Right lobe of liver (tissue), 6 donors: ENCODE measurements around the gene AR. TPM values are rescaled to one million over a fixed set of nuclear protein-coding genes. Genes with fewer than 3 reads are reported as not detected.

ENCODE experiments used
- ATAC-seq, 4 donors: fragments of 200-7000 bp; cut with Tn5 transposase; one replicate each; pipeline ENCODE4 v1.9.1; 2020; ENCODE audit warnings: mild to moderate bottlenecking in 4 of 4, moderate library complexity in 4 of 4
- DNase-seq, 3 donors: peaks; one replicate each; pipeline ENCODE4 v3.0.0-alpha.2; 2020
- H3K27ac ChIP-seq, 3 donors: fragments of 200-600 bp; one replicate each; pipeline ENCODE4 v1.8.0; 2022
- H3K27me3 ChIP-seq, 2 donors: fragments of 200-600 bp; one replicate each; pipeline ENCODE4 v1.8.0; 2022
- H3K36me3 ChIP-seq, 4 donors: fragments of 200-600 bp; sonication (generic) in 1 of 4; one replicate each; pipeline versions ENCODE4 v1.5.1 to v1.8.0; 2017 to 2022; ENCODE audit warnings: control low read depth in 1 of 4
- H3K4me1 ChIP-seq, 4 donors: fragments of 200-600 bp; sonication (generic) in 1 of 4; one replicate each; pipeline versions ENCODE4 v1.5.1 to v1.8.0; 2017 to 2022; ENCODE audit warnings: control low read depth in 1 of 4
- H3K4me3 ChIP-seq, 3 donors: fragments of 200-600 bp; one replicate each; pipeline ENCODE4 v1.8.0; 2022
- H3K9me3 ChIP-seq, 4 donors: fragments of 200-600 bp; sonication (generic) in 1 of 4; one replicate each; pipeline versions ENCODE4 v1.5.1 to v1.8.0; 2017 to 2022; ENCODE audit warnings: control low read depth in 1 of 4
- POLR2A ChIP-seq: fragments of 450-650 bp; IDR thresholded peaks from one replicate; pipeline ENCODE4 v1.6.1; 2017; ENCODE audit warnings: antibody characterized with exemption, mild to moderate bottlenecking
- WGBS: methylation state at CpG from one replicate; pipeline ENCODE4 v1.1.6; 2018; ENCODE audit warnings: low coverage, low lambda C conversion rate; ENCODE audit not compliant: insufficient coverage; ENCODE audit errors: missing lambda C conversion rate; 5-methylcytosine and 5-hydroxymethylcytosine counted together
- intact Hi-C, 2 donors: fragments of 100-400 bp; cut with DNase I; formaldehyde crosslinking; loops; one replicate each; pipeline versions ENCODE4 v1.11.2 to v1.14.1; 2022
- total RNA-seq, 6 experiments: library from RNA; depleted of rRNA in 2 of 6; stranded (reverse); fragments of >200 nt in 2 of 6; fragmentation: NEBNext Ultra II Directional in 3 of 6; extraction: Animal tissue kit (Norgen Biotek cat#: 25700) in 3 of 6; gene quantifications; one replicate each; pipeline versions ENCODE4 v1.1.0 to v1.2.4, GENCODE V29; 2016 to 2023
- TF ChIP-seq, protein P1 (sequence below), 4 donors: fragments of 200-600 bp in 3 of 4; fragments of 450-650 bp in 1 of 4; IDR thresholded peaks; one replicate each; pipeline versions ENCODE4 v1.5.1 to v1.8.0; 2016 to 2022; ENCODE audit warnings: antibody characterized with exemption in 4 of 4, mild to moderate bottlenecking in 2 of 4
- donor health status: DM: no; HTN: yes; CAD: no.
- donor health status: DM: no; HTN: no; CAD: no.
- donor health status: DM: no; HTN: no; CAD: no.
- donor health status: DM: no; HTN: yes; CAD: no.
- donor health status: DM: no; HTN: yes; CAD: no.

The AR gene
- total RNA-seq, 6 experiments from 2014 or later = 18.5 to 77.5 (median 47.3) TPM

GRCh38 chrX:67674741-67675140, 130.9 kb downstream of the AR start:
- DNase-seq = no peak
- H3K4me1 ChIP-seq = no peaks in the 10 kb centered on the region
- ATAC-seq = no peak
- no peaks in the 10 kb centered on the region for H3K36me3 ChIP-seq
- WGBS = no CpG with 5 or more reads among the region's 1 CpG
- no peaks in the 10 kb centered on the region for H3K27me3 ChIP-seq
- H3K9me3 ChIP-seq = no peaks in the 10 kb centered on the region
- H3K4me3 ChIP-seq = no peak overlapping the region
- intact Hi-C loops = no loop called here
- no peak overlapping the region for H3K27ac ChIP-seq
- TF ChIP-seq POLR2A = no peak
- TF ChIP-seq, protein P1, sequence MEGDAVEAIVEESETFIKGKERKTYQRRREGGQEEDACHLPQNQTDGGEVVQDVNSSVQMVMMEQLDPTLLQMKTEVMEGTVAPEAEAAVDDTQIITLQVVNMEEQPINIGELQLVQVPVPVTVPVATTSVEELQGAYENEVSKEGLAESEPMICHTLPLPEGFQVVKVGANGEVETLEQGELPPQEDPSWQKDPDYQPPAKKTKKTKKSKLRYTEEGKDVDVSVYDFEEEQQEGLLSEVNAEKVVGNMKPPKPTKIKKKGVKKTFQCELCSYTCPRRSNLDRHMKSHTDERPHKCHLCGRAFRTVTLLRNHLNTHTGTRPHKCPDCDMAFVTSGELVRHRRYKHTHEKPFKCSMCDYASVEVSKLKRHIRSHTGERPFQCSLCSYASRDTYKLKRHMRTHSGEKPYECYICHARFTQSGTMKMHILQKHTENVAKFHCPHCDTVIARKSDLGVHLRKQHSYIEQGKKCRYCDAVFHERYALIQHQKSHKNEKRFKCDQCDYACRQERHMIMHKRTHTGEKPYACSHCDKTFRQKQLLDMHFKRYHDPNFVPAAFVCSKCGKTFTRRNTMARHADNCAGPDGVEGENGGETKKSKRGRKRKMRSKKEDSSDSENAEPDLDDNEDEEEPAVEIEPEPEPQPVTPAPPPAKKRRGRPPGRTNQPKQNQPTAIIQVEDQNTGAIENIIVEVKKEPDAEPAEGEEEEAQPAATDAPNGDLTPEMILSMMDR (IDR thresholded peaks at IDR 0.05) = no peak

DNA sequence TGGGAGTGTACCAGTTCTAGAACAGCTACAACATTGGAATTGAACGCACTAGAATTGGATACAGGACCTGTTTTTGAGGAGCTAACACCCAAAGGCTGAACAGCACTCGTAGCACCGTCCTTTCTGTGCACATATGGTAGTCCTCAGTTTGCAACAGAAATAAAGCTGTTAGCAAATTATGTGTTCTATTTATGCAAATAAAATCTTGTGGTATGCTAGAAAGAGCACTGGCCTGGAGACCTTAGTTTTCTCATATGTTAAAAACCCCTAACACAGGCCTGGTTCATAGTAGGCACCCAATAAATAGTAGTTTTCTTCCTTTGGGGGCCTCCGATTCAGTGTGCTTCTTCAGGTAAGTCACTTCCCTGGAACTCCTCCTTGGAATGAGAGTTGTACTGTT, 140.3 kb downstream of the AR start:
- Histone ChIP-seq H3K9me3 (no peaks in the 10 kb centered on the region), H3K4me3 (no peak overlapping the region), H3K36me3 (peaks cover 0 to 13% (median 0%) of the 10 kb centered on the region in 4 donors), H3K4me1 (no peaks in the 10 kb centered on the region), H3K27me3 (no peaks in the 10 kb centered on the region), H3K27ac (no peak overlapping the region)
- intact Hi-C loops = no loop called here
- TF ChIP-seq POLR2A = no peak
- TF ChIP-seq, protein P1 (IDR thresholded peaks at IDR 0.05) = no peak
- DNase-seq (no peak), ATAC-seq (no peak)
- WGBS = 87% methylated on average over 4 of the region's 4 CpGs

- H3K9me3 ChIP-seq = no peaks in the 10 kb centered on the region
- intact Hi-C loops = no loop called here
- H3K4me3 ChIP-seq = no peak overlapping the region
- peaks cover 0 to 14% (median 2%) of the 10 kb centered on the region in 4 donors for H3K36me3 ChIP-seq
- H3K27me3 ChIP-seq = peaks cover 0 to 4% of the 10 kb centered on the region in 2 donors
- DNase-seq (no peak), ATAC-seq (no peak)
- TF ChIP-seq, protein P1 (IDR thresholded peaks at IDR 0.05) = no peak
- TF ChIP-seq POLR2A = no peak
- no peak overlapping the region for H3K27ac ChIP-seq
- H3K4me1 ChIP-seq = no peaks in the 10 kb centered on the region
These were observed 148.4 kb downstream of the AR start for GRCh38 chrX:67692246-67692645.

DNA sequence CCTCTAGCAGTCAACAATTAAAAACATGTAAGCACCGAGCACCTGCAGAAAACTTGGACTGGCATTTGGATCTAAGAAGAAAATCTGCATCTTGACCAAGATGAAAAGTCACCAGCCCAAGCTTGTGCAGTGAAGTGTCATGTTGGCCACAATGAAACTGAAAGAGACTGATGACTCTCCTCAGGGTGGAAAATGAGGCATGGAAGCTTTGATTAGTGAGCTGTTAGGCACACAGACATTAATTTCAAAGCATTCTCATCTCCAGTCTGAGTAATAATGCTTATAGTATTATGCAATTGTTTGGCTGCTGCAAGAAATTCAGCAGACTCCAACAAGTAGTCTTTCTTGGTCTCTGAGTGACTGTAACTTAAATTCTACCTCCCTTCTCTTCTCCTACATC, 150.1 kb downstream of the AR start:
- TF ChIP-seq, protein P1 (IDR thresholded peaks at IDR 0.05) = no peak
- no peak for TF ChIP-seq POLR2A
- intact Hi-C loops = no loop called here
- no peaks in the 10 kb centered on the region for H3K9me3 ChIP-seq
- peaks cover 0 to 4% of the 10 kb centered on the region in 2 donors for H3K27me3 ChIP-seq
- no peak overlapping the region for H3K27ac ChIP-seq
- peaks cover 0 to 11% (median 2%) of the 10 kb centered on the region in 4 donors for H3K36me3 ChIP-seq
- DNase-seq = no peak
- ATAC-seq = no peak
- 36% methylated on average over 1 of the region's 1 CpG for WGBS
- no peak overlapping the region for H3K4me3 ChIP-seq
- no peaks in the 10 kb centered on the region for H3K4me1 ChIP-seq

- DNase-seq = no peak
- no peaks in the 10 kb centered on the region for H3K9me3 ChIP-seq
- H3K36me3 ChIP-seq = peaks cover 0 to 3% (median 1%) of the 10 kb centered on the region in 4 donors
- no peak overlapping the region for H3K4me3 ChIP-seq
- no peak for TF ChIP-seq POLR2A
- TF ChIP-seq, protein P1 (IDR thresholded peaks at IDR 0.05) = no peak
- H3K27ac ChIP-seq = no peak overlapping the region
- H3K27me3 ChIP-seq = peaks cover 0 to 4% of the 10 kb centered on the region in 2 donors
- no peaks in the 10 kb centered on the region for H3K4me1 ChIP-seq
- intact Hi-C loops = no loop called here
- ATAC-seq = no peak
These were observed 153.6 kb downstream of the AR start for GRCh38 chrX:67697452-67697851.
